Measurements from ENCODE around the gene RSRP1.

The RSRP1 gene

DNA sequence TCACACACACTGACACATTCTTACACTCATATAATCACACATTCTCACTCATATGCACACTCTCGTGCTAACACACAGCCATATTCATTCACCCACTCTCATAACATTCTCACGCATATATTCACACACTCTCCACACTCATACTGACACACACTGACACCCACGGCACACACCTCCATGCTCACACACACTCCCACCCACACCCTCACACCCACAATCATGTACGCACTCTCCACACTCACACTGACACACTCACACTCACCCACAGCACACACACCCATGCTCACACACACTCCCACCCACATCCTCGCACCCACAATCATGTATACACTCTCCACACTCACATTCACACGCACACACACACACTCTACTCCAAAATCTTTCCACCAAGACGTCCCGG is 53.2 kb downstream of the RSRP1 start:
- no peak for DNase-seq

DNA sequence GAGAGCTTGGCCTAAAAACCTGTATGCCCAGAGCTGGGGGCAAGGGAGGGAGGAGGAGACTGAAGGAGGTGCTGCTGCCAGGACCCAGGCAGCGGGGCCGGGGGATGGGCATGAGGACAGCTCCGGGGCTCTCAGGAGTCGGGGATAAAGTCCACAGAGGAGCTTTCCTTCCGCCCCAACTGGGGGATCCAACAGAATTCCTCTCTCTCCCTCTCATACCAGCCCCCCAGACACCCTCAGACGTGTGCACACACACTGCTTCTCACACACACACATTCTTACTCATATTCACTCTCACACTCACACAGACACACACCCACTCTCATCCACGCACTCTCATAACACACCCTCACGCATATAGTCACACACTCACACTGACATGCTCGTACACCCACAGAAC is 54.0 kb downstream of the RSRP1 start:
- DNase-seq, result no peak
